ENCODE data around the gene PHF20.
"Not testable (repeated sequence)": the region's sequence is repeated elsewhere in the genome, so short reads cannot be mapped to it uniquely, and the experiment has no call there.

The PHF20 gene

DNA sequence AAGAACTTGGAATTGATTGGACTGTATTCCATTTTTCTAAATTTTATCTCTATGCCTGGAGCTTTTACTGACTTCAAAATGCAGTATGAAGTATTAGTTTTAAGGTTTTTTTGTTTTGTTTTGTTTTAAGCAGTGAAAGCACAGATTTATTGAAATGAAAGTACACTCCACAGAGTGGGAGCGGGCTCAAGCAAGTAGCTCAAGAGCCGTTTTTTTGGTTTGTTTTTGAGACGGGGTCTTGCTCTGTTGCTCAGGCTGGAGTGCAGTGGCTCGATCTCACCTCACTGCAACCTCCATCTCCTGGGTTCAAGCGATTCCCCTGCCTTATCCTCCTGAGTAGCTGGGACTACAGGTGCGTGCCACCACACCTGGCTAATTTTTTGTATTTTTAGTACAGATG is 72.1 kb downstream of the PHF20 start:
- DNase-seq = not testable (repeated sequence)

DNA sequence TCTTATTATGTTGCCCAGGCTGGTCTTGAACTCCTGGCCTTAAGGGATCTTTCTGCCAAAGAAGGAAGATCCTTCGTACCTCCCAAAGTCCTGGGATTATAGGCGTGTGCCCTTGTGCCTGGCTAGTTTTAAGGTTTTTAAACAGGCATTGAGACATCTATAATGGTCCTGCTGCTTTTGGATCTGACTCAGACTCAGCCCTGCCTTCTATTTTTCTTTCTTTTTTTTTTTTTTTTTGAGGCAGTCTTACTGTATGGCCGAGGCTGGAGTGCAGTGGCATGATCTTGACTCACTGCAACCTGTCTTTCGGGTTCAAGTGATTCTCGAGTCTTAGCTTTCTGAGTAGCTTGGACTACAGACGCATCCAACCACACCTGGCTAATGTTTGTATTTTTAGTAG is 73.7 kb downstream of the PHF20 start:
- no peak for DNase-seq

DNA sequence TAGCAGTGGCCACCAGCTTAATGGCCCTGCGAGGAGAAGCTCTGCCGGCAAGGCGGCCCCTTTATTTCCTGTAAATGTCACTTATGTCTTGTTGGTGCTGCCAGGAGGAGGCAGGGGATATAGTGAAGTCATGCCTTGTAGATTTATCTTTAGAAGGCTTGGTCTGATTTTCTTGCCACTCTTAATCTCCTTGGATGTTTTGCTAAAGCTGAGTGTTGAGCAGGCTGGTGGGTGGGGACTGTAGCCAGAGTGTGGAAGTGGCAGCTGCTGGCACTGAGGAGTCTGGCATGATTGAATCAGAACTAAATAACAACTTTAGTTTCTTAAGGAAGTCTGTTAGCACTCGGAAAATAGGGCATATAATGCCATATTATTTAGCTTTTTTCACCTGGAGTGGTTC is 77.9 kb downstream of the PHF20 start:
- DNase-seq = no peak

DNA sequence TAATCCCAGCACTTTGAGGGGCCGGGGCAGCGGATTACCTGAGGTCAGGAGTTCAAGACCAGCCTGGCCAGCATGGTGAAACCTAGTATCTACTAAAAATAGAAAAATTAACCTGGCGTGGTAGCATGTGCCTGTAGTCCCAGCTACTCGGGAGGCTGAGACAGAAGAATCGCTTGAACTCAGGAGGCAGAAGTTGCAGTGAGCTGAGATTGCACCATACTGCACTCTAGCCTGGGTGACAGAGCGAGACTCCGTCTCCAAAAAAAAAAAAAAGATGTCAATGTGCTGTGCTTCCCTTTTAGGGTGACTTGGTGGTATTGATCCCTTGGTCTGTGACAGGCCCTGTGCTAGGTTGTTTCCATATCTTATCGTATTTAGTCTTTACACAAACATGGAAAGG is 79.8 kb downstream of the PHF20 start:
- not testable (repeated sequence) for DNase-seq

DNA sequence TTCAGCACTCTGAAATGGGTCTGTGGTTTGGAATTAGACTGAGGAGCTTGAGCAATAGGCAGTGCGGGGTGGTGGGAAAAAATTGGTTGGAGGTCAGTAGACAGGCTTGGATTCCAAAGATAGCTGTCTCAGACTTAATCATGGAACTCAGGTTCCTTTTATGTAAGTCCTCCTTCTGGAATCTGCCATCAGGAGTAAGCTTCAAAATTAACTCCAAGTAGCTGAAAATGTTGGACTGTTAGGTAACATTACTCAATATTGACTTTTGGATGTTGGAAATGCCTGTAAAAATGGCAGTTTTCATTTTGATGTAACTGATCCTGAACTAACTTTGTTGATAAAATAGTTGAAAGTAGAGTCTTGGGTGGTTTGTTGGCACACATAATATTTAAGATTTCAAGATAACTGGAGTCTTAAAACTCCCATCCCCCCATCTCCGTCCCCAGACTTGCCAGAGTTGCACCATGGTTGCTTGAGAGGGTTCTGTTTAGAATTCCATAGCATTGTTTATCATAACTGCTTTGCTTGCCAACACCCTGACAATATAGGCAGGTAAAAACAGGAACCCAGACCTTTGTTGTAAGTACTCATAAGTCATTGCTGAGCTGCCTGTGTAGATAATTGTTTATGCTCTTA is 83.0 kb downstream of the PHF20 start:
- DNase-seq = no peak

DNA sequence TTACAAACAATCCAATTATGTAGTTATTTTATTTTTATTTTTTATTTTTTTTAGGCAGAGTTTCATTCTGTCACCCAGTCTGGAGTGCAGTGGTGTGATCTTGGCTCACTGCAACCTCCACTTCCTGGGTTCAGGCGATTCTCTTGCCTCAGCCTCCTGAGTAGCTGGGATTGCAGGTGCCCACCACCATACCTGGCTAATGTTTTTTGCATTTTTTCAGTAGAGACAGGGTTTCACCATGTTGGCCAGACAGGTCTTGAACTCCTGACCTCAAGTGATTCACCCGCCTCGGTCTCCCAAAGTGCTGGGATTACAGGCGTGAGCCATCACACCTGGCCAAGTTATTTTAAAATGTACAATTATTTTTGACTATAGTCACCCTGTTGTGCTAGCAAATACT is 83.8 kb downstream of the PHF20 start:
- DNase-seq = not testable (repeated sequence)

DNA sequence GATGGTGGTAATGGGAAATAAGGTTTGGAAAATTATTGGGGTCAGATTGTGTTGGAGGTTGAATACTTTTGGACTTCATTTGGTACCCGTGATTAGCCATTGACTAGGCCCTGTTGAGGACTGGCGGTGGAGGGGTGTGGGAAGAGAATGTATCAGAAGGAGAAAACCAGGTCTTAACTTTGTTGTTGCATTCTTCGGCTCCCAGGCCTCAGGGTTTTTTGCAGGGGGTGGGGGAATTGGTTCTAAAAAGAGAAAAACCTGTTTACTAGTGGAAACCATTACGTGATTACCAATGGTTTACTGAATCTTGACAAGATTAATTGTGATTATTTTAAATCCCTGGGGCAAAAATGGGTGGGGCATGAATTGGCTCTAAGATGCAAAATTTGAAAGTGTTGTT is 85.1 kb downstream of the PHF20 start:
- DNase-seq = no peak

DNA sequence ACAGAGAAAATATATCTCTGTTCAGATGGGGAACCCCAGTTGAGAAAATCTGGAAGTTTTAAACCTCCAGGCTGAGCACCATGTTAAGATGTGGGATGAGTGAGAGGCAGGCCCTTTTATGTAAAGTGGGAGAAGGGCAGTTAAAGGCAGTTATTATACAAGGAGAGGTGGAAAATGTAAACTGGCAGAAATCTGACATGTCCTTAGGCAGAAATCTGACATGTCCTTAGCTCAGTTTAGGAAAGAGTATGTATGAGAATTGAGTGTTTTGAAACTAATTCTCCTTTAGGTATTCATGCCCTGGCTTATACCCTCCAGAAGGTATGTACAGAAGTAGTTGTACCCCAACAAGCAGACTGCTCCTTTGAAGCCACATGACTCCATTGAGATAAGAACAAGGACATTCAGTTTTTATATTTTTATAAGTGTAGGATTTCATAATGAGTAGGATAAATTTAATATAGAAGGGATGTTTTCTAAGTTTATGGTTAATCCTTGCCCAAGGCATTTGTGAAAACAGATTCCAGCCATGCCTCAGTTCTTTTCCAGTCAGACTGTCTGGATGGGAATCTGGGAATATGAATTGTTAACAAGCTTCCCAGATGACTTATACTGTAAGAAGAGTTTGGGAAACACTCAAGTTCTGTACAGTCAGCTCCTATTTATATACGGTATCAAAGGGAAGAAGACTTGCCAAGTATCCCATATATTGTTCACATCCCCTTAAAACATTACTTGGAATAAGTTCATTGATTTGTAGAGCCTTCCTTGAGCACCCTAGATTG is 94.8 kb downstream of the PHF20 start:
- no peak for DNase-seq

DNA sequence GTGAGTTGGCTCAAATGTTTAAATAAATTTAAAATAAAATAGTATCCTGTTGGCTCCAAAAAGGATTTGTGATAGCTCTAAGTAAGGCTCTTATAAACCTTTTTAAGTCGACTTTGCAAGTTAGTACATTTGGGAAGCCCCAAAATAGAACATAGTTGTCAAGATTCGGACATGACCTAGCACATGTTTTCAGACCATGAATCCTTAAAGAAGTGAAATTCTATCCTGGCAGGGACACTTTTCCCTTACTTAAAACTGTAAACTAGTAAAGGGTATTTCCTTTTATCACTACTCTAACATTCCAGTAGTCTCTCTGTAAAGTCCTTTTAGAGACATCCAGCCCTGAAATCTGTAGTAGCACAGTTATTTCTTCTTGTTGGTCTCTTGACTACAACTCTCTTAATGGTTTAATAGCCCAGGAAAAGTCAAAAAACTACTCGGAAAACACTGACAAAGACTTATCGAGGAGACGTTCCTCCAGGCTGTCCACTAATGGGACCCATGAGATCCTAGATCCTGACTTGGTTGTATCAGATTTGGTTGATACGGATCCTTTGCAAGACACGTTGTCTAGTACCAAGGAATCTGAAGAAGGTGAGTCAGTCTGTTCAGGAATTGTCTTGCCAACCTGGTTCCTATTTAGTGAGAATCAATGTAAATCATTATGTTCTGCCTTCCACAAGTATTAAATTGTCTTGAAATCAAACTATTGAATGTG is 98.9 kb downstream of the PHF20 start:
- no peak for DNase-seq

DNA sequence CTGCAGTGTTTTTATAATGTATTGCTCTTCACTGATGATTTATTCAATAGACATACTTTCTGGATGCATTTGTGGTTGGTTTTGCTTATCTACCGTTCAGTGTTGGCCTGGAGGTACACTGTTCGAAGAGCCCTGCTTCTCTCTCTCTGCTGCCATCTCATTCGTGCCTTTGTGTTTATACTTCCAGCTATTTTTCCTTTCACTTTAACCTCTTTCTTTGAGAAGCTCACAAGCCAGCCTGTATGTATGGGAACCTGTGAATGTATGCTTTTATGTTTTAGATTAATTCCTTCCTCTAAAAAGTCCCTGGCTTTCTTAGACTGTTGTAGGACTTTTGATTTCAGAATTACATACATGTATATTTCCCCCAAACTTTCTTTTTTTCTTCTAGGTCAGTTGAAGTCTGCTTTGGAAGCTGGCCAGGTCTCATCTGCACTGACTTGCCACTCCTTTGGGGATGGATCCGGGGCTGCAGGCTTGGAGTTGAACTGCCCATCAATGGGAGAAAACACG is 99.5 kb downstream of the PHF20 start:
- DNase-seq = no peak

DNA sequence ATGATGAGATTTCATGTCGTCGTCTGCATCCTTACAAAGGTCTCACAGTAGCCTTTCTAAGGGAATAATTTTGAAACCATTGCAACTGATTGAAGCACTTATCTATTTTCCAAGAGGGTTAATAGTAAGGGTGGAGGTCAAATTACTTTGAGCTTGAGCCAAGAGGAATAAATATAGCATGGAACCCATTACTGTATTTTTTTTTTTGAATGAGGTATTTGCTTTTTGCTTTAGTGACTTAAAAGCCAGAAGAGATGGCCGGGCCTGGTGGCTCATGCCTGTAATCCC is 104.2 kb downstream of the PHF20 start:
- DNase-seq = no peak

DNA sequence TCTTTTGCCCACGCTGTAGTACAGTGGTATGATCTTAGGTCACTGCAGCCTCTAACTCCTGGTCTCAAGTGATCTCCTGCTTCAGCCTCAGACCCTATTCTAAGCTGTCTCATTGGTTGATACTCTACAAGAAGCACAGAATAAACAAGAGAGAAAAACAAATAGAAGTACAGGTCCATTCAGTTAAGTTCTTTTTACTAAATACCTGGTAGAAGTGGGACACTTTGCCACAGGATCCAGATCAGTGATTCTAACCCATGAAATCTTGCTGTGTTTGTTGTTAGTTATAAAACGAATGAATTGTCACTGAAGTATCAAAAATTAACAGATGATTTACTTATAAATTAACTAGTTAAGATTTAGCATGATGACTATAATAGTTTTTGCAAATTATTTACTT is 105.8 kb downstream of the PHF20 start:
- no peak for DNase-seq

DNA sequence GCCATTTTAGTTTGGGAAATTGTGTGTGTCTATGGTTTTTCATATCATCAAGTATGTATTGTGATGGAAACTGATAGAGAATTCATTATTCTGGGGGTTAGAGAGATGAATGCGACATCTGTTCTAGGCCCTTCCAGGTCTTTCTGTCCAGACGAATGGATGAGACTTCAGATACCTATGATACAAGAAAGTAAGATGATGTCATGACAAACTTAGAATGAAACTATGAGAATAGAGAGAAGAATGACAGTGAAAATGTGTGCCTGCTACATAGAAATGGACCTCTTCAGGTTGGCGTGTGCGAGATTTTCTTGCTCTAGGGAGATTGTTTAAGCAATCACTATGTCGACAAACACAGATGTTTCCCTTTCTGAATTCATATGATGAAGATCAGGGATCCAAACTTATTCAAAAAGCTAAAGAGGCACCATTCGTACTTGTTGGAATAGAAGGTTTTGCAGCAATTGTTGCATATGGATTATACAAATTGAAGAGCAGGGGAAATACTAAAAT is 106.4 kb downstream of the PHF20 start:
- no peak for DNase-seq

DNA sequence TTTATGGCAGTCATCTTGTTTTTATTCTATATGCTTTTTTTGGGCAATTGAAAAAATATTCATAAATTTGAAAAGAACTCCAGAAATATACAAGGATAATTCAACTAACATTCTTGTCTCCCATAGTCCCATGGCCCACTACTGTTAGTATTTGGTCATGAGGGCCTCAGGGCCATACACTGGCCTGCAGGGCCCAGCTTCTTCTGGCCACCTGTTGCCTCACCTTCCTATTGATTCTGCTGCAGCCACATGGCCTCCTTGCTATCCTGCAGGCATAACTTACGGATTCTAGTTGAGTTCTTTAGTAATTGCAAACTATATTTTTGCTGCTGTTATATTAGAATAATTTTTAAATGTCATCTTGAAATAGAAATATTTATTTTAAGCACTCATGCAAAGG is 109.9 kb downstream of the PHF20 start:
- no peak for DNase-seq

DNA sequence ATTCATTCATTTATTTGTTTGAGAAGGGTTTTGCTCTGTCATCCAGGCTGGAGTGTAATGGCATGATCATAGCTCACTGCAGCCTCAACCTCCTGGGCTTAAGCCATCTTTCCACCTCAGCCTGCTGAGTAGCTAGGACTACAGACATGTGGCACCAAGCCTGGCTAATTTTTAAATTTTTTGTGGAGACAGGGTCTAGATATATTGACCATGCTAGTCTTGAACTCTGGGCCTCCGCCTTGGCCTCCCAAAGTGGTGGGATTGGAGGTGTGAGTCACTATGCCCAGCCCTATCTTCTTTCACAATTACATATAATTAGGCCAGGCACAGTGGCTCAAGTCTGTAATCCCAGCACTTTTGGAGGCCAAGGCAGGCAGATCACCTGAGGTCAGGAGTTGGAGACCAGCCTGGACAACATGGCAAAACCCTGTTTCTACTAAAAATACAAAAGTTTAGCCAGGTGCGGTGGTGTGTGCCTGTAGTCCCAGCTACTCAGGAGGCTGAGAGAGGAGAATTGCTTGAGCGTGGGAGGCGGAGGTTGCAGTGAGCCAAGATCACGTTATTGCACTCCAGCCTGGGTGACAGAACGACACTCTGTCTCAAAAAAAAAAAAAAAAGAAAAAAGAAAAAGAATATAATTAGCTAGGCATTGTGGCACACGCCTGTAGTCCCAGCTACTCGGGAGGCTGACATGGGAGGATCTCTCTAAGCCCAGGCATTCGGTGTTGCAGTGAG is 110.8 kb downstream of the PHF20 start:
- not testable (repeated sequence) for DNase-seq

DNA sequence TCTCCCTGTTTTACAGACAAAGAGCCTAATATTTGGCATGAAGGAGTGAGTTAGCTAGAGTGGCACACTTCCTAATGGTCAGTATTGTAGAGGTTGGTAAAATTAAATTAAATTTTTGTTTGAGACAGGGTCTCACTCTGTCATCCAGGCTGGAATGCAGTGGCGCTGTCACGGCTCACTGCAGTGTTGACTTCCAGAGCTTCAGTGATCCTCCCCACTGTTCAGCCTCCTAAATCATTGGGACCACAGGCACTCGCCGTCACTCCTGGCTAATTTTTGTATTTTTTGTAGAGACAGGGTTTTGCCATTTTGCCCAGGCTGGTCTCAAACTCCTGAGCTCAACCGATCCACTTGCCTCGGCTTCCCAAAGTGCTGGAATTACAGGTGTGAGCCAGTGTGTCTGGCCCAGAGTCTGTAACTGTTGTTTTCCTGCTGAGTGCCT is 111.5 kb downstream of the PHF20 start:
- DNase-seq = no peak

DNA sequence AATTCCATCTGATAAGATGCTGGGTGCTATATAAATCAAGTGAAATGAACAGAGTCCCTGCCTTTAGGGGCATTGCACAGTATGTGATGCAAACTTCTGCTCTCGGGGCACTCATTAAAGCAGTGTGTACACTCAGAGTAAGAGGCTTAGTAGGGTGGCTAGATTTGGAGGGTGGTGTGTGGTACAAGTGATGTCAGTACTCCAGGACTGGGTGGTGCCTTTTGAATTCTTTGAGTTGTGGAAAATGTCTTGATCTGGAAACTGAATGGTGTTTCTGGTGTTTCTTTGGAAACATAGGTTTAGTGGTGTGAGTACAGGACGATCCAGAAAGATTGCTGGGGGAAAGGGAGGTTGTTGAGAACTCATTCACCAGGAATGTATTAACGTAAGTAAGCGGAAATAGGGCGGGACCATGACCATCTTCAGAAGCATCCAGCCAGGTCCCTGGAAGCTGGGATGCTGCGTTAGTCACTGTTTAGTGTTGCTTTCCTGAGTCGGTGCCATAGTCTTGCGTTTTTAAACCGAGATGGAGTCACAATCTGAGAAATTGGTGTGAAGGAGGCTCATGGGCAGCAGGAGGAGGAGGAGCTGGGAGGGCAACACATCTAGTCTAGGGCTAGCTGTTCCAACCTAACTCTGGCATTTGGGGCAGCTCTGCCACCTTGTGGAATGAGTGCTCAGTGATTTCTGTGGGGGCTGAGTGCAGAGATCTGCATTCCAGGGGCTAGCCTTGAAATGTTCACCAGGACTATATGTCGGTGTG is 112.1 kb downstream of the PHF20 start:
- DNase-seq = peak; percentile 43

DNA sequence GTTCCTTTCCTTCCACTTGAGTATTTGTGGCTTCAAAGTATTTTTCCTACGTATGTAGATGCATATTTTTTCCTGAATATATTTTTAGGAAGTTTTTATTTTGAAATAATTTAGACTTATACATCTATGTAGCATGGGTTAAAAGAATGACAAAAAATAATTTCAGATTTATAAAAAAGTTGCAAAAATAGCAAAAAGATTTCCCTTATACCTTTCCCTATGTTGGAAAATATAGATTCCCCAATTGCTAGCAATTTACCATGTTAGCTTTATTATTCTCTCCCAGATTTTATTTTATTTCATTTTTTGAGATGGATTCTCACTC is 112.7 kb downstream of the PHF20 start:
- DNase-seq = no peak

DNA sequence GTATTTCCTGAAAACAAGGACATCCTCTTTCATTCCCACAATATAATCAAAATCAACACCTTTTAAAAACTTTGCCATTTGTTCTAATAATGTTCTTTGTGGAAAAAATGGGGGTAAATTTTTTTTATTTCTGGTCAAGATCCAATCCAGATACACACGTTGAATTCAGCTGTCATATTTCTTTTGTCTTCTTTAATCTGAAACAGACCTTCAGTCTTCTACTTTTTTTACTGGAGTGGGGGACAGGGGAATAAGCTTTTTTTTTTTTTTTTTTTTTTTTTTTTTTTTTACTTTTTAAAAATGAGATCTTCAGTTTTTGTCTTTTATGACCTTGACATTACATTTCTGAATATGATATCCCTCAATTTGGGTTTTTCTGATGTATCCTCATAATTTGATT is 113.4 kb downstream of the PHF20 start:
- no peak for DNase-seq

DNA sequence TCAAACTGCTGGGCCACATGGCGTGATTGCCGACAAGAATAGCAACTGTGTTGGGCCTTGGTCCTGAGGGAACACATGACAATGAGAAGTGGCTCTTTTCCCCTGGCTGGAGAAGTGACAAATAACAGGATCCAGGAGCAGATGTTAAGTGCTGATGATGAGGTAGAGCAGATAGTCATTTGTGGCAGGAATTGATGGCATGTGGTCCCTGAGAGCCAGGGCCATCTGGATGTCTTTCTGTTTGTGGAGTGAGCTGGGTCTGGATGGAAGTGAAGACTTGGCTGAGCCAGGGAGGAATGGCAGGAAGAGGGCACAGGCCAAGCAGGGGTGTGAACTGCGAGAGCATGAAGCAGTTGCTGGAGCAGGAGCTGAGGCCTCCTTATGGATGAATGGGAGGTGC is 114.7 kb downstream of the PHF20 start:
- no peak for DNase-seq

DNA sequence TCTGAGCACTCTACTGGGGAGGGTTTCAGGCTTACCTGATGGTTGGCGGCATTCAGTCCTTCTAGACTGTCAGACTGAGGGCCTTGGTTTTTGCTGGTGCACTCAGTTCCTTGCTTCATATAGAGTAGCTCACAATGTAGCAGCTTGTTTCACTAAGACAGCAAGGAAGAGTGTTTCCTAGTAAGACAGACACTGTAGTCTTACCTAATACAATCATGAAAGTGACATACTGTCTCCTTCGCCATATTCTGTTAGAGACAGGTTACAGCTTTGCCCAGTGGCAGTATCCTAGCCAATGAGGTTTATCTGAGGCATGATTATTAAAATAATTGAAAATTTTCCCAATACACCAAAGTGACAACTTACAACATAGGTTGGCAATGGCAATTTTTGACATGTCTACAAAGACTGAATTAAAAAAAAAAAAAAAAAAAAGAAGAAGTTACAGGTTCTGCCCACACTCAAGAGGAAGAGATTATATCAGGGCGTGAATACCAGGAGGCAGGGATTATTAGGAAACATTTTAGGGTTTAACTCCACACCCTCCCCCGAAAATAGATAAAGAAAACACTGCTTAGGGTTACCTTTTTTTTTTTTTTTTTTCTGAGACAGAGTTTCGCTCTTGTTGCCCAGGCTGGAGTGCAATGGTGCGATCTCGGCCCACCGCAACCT is 115.7 kb downstream of the PHF20 start:
- no peak for DNase-seq

DNA sequence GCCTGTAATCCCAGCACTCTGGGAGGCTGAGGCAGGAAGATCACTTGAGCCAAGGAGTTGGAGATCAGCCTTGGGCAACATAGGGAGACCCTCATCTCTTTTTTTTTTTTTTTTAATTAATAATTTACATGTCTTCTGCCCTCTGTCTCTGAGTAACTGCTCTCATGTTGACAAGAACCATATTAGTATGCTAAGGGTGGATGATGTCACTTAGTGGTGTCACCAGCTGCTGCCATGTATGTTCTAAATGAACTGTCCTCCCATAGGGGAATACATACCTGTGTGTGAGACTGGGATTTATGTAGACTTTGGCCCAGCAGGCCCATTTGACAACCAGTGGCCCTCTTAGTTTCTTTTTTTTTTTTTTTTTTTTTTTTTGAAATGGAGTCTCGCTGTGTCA is 116.8 kb downstream of the PHF20 start:
- DNase-seq = no peak
